Occipital lobe (tissue), 2 donors: ENCODE data around the gene PATJ. TPM values are rescaled to one million over a fixed set of nuclear protein-coding genes. Genes with fewer than 3 reads are reported as not detected.
"Not testable (repeated sequence)": the region's sequence is repeated elsewhere in the genome, so short reads cannot be mapped to it uniquely, and the experiment has no call there.

ENCODE experiments used
- DNase-seq: peaks from one replicate; lab custom pipeline; 2025; lab: John Stamatoyannopoulos, UW
- total RNA-seq: library from RNA; depleted of rRNA; stranded (reverse); fragments of >200 nt; gene quantifications from one replicate; pipeline ENCODE4 v1.2.3, GENCODE V29; 2014

The PATJ gene, protein sequence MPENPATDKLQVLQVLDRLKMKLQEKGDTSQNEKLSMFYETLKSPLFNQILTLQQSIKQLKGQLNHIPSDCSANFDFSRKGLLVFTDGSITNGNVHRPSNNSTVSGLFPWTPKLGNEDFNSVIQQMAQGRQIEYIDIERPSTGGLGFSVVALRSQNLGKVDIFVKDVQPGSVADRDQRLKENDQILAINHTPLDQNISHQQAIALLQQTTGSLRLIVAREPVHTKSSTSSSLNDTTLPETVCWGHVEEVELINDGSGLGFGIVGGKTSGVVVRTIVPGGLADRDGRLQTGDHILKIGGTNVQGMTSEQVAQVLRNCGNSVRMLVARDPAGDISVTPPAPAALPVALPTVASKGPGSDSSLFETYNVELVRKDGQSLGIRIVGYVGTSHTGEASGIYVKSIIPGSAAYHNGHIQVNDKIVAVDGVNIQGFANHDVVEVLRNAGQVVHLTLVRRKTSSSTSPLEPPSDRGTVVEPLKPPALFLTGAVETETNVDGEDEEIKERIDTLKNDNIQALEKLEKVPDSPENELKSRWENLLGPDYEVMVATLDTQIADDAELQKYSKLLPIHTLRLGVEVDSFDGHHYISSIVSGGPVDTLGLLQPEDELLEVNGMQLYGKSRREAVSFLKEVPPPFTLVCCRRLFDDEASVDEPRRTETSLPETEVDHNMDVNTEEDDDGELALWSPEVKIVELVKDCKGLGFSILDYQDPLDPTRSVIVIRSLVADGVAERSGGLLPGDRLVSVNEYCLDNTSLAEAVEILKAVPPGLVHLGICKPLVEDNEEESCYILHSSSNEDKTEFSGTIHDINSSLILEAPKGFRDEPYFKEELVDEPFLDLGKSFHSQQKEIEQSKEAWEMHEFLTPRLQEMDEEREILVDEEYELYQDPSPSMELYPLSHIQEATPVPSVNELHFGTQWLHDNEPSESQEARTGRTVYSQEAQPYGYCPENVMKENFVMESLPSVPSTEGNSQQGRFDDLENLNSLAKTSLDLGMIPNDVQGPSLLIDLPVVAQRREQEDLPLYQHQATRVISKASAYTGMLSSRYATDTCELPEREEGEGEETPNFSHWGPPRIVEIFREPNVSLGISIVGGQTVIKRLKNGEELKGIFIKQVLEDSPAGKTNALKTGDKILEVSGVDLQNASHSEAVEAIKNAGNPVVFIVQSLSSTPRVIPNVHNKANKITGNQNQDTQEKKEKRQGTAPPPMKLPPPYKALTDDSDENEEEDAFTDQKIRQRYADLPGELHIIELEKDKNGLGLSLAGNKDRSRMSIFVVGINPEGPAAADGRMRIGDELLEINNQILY (N-terminal part only)
- 19.2 TPM for total RNA-seq

DNA sequence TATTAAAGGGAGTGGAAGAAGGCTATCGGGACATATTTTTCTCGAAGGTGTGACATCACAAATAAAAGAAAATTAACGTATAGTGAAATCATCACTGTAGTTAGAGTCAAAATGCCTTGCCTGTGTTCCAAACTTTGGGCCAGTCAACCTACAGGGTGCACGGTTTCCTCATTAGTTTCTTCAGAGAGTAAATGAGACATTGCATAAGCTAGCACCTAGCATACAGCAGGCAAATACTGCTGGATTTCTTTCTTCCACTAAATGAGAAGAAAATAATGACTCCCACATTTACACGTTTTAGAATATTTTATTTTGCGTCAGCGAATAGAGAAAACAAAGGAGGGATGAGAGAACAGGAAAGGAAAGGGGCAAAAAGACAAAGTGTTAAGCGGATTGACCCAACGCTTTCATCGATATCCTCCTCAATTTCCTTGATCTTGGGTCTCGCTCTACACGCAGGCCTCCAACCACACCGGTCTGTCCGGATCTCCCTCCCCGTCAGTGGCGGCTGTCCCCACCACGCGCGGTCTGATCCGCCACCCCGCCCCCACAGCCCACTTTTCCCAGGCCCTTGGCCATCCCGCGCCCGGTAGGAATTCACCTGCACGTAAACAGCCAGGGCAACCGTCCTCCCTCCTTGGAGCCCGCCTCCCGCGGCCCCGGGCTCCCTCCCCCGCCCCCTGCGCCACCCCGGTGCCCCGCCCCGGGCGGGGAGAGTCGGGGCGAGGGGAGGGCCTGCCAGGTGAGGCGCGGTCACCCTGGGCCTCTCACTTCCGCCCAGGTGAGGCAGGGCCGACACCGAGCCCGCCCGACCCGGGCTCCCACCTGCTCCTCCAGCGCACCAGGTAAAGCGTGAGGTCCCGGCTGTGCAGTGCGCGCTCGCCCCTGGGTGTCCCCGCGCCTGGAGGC is at the start of gene PATJ:
TSS of gene PATJ (plus strand) at position 770 of the 909 bp plus-strand sequence. CDS start 20,413 bp downstream, outside the sequence.
- DNase-seq, result peak; percentile 58

DNA sequence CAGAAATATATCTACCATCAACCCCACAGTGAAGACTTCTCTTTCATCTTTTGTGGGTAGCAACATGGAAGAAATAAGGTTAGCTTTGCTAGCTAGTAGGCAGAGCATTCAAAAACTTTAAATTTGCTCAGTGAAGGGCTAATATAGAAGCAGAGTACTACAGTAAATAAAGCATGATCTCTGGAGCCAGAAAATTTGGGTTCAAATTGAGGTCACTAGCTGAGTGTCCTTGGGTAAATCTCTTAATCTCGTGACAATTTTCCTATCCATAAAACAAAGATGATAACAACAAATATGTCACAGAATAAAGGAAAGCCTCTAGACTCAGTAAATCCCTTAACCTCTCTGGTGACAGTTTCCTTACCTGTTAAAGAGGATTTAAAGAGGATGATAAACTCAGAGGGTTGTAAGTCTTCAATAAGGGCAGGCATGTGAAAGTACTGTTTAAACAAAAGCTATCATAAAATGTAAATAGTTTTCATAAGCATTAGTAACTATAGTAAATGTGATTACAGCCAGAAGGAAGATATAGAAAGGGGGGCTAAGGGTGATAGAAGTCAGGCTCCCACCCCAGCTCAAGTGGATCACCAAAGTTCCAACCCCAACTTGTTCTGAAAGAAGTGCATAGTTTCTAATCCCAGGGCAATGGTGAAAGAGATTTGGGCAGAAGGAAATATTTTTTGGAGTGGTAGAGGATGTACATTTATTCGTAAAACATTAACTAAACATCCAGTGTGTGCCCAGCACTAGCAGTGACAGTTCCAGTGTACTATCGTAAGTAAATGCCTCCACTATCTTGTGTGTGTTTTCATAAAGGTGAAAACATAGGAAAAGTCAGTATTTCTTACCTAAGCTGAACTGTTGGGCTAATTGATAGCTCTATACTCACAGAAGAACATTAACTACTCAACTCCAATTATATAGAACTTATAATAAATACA is 42.1 kb upstream of the PATJ start:
- no peak for DNase-seq

DNA sequence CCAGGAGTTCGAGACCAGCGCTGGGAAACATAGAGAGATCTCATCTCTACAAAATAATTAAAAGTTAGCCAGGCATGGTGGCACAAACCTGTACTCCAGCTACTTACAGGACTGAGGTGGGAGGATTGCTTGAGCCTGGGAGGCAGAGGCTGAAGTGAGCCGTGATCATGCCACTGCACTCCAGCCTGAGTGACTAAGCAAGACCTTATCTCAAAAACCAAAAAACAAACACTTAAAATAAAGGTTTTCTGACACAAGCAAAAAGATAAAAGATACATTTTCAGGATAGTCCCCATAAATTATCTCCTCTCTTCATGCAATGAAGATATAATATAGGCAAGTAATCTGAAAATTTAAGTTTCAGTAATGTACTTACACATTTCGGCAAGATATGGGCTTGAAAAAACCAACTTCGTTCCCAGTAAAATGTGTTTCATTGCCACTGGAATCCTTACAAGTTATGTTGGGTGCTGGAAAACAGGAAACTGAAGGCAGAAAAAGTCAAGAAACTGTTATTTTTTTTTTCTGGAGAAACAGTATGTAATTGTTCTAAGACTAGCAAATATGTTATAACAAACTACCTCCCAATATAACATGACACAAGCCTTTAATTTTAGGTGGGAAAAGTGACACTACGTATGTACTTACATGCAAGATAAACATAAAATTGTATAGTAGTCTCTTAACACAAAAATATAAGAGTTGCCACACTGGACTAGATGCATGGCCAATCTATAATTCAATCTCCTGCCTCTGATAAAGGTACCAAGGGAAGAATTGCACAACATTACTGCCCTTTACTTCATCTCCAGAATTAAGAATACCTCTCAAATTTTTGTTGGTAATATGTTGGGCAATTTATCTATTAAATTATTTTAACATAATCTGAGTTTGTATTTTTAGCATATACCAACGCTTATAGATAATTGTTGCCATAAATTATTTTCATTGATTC is 33.0 kb upstream of the PATJ start:
- no peak for DNase-seq

DNA sequence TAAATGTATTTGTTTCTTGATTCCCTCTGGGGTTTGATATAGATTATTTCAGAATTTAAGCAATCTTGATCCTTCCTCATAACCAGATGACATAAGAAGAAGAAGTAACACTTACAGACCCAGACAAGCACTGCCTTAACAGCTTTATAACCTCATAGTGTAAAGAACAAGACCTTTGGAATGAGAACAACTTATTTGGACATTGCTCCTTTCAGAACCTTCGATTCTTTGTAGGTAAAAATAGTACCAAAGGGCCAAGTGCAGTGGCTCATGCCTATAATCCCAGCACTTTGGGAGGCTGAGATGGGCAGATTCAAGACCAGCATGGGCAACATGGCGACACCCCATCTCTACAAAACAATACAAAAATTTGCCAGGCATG is 32.4 kb upstream of the PATJ start:
- no peak for DNase-seq

DNA sequence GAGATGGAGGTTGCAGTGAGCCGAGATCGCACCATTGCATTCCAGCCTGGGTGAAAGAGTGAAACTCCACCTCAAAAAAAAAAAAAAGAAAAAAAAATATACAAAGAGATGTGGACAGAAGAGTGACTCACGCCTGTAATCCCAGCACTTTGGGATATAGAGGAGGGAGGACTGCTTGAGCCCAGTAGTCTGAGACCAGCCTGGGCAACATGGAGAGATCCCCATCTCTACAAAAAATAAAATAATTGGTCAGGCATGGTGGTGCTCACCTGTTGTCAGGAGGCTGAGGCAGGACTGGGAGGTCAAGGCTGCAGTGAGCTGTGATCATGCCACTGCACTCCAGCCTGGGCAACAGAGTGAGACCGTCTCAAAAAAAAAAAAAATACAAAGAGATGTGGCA is 31.0 kb upstream of the PATJ start:
- not testable (repeated sequence) for DNase-seq

DNA sequence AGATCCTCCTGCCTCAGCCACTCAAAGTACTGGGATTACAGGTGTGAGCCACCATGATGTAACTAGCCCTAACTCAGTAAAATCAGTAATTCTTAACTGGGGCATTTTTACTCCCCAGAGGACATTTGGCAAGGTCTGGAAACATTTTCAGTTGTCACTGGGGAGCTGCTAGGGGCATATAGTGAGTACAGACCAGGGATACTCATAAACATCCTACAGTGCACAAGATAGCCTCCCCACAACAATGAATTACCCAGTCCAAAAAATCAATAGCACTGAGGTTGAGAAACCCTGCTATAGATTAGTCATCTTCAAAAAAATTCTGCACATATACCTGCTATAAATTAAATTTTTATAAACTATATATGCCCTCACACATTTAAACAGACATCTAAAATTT is 30.3 kb upstream of the PATJ start:
- DNase-seq, result no peak

DNA sequence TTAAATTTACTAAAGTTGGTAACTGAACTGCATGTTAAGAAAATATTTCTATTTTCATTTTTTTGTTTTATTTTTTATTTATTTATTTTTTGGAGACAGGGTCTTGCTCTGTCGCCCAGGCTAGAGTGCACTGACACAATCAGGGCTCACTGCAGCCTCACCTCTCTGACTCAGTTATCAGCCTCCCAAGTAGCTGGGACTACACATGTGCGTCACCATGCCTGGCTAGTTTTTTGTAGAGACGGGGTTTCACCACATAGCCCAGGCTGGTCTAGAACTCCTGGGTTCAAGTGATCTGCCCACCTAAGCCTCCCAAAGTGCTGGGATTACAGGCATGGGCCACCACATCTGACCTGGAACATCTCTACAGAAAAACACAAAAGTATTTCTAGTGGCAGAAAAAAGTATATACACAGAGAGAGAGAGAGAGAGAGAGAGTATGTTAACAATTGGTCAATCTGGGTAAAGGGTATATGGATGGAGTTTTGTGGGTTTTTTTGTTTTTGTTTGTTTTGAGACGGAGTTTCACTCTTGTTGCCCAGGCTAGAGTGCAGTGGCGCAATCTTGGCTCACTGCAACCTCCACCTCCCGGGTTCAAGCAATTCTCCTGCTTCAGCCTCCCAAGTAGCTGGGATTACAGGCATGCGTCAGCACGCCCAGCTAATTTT is 23.1 kb upstream of the PATJ start:
- not testable (repeated sequence) for DNase-seq

DNA sequence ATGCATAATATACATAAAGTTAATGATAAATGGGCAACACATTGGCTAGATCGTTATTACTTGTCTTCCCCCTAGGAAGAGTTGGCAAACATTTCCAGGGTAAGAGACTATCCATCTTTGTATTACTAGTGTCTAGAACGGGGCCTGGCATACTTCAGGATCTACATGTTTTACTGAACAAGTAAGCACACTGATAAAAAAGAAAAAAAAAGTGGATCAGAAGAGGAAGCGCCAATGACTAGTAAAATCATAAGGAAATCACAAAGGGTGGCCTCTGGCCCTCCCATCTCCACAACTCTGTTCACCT is 17.8 kb upstream of the PATJ start:
- no peak for DNase-seq

DNA sequence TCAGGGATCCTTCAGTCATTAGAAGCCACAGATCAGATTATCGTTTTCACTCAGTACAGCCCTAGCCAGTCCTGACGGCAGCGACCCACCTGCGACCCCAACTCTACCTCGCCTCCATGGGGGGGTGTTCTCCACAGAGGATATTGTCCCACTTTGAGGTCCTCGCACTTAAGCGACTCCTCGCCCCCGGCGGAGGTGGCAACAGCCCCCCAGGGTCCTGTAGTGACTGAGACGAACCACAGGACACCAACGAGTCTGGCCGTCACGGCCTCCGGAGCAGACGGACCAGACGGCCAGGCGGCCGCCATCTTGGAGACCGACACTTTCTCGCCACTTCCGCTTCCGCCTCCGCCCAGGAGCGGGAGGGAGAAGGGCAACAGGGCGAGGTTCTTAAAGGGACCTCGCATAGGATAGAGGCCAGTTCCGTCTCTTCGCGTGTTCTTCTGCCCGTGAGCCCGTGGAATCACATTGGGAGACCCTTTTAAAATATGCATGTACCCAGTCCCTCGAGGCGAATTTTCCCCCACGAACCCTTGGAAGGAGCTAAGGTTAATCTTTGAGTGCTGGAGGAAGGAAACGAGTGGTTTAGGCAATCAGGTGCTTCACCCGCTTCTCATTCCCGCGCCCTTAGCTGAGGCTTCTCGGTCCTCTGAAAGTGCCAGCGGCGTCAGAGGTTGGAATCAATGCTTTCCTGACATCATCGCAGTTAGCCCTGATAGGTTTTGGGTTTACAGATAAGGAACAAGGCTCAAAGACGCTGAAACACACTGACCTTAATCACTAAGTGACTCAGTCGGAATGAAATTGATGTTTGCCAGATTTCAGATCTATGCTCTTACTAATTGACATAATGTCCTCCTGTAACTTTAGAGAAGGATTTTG is 17.2 kb upstream of the PATJ start, which contains the start of gene TM2D1:
TSS of gene TM2D1 (minus strand) at position 329 of the 882 bp plus-strand sequence. CDS start at position 308, 21 bp downstream.
- DNase-seq, result peak; percentile 81

DNA sequence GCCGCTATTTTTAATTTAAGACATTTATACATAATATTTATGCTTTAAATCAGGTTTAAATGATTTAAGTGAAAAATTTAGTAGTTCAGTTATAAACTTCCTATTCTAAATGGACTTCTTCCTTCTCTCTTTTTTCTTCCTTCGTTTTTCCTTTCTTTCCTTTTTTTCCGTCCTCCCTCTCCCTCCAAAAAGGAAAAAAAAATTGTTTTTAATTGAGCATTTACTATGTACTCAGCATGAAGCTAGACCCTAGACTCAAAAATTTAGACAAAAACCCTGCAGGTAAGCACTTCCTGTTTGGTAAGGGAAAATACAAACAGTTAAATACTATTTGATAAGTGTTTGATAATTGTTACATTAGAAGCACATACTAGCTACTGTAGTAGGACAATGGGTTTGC is 14.7 kb upstream of the PATJ start:
- DNase-seq, result no peak

DNA sequence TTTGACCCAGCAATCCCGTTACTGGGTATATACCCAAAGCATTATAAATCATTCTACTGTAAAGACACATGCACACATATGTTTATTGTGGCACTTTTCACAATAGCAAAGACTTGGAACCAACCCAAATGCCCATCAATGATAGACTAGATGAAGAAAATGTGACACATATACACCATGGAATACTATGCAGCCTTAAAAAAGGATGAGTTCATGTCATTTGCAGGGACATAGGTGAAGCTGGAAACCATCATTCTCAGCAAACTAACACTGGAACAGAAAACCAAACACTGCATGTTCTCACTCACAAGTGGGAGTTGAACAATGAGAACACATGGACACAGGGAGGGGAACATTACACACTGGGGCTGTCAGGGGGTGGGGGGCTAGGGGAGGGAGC is 11.6 kb upstream of the PATJ start:
- not testable (repeated sequence) for DNase-seq

DNA sequence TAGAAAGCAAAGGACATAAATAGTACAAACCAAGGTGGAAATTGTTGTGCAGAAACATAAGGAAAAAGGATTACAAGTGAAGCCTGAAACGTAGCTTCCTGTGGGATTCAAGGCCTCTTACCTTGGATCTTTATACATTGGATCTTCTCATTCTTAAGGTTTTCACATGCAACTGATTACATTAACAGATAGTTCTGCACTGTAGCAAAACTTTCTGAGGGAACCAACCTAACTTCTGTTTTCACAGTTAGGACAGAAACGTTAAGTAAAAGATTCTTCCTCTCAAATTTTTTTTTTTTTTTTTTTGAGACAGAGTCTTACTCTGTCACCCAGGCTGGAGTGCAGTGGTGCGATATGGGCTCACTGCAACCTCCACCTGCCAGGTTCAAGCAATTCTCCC is 9.6 kb upstream of the PATJ start:
- DNase-seq, result no peak

DNA sequence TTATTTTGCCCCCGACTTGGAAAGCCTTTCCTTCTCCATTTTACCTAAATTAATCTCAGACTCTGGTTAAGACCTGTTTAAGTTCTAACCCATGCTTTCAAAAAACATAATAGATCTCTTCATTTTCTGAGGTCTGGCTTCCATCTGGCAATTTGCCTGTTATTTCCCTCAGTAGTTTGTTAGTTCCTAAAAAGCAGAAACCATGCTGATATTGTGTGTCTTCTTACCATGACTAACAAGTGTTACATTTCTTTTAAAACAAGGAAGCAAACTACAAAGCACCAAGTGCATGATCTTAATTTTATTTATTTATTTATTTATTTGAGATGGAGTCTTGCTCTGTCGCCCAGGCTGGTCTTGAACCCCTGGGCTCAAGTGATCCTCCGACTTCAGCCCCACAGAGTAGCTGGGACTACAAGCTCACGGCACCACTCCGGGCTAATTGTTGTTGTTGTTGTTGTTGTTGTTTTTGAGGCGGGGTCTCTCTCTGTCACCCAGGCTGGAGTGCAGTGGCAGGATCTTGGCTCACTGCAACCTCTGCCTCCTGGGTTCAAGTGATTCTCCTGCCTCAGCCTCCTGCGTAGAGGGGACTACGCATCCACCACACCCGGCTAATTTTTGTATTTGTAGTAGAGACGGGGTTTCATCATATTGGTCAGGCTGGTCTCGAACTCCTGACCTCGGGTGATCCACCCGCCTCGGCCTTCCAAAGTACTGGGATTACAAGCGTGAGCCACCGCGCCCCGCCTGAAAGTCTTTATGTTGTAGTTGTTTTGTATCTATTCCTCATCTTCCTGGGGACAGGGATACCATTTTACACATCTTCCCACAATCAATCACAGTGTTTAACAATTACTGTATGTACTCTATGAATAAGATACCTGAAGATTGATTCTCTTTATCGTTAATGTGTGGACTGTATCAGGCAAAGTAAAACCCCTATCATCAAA is 1.3 kb upstream of the PATJ start:
- no peak for DNase-seq

DNA sequence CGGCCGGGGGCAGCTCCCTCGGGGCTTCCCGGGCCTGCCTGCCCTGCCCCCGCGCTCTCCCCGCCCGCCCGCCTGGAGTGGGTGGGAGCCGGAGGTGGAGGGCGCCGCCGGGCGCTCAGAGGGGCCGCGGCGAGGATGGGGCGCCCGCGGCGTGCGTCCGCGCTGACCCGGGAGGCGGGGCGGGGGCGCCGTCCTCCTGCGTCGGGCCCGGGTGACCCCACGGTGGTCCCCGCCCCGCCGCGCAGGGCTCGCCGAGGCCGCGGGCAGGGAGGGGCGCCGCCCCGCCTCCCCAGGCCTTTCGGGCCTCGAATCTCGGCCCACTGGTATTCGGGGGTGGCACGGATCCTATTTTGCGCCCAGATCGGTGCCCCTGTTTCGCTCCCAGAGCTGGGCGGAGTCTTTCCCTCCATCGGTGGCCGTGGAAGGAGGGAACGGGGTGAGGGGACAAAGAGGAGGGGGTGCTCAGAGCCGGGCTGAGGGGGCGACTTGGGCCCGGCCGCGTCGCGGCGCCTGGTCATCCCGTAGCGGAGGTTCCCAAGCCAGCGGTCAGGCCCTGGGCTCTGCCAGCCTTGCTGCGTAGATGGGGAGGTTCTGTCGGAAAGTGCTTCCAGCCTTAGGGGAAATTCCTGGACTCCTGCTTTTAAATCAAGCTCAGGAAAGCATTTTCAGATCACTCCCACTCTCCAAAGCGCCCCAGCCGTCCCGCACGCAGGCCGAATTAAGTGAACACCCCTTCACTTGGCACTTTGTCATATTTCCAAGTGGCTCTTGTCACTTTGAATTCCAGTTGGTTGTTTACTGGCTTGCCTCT is 545 bp downstream of the PATJ start:
- peak; percentile 41 for DNase-seq

DNA sequence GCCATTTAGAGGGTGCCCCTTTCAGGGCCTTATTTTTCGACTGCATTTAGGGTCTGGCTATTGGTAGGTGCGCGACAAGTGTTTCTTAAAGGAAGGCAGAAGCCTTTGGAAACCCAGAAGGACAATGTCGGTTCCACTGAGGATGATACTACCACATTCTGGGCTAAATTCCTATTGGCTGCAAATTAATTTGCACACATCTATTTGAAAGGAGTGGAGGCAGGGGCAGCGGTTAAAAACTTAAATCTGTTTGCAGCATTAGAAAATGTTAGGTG is 1.1 kb downstream of the PATJ start:
- no peak for DNase-seq
